AG04449 (cell line): ENCODE measurements around the gene CTDSPL.
A peak's percentile ranks its signal among the peaks of the same experiment; 100 is the strongest.

ENCODE experiments used
- CTCF ChIA-PET: fragments of 350-600 bp; formaldehyde crosslinking; extraction: SDS; loops from one replicate; lab custom pipeline; 2021; ENCODE audit warnings: antibody characterized with exemption; lab: Yijun Ruan, JAX
- POLR2A ChIA-PET: fragments of 400-600, 350-600 bp; formaldehyde crosslinking; extraction: SDS; loops from one replicate; lab custom pipeline; 2020; ENCODE audit warnings: antibody characterized with exemption, inconsistent platforms; lab: Yijun Ruan, JAX
- DNase-seq: peaks from one replicate; pipeline ENCODE4 v3.0.0-alpha.2; 2010; ENCODE audit warnings: low read depth, low spot score
- H3K4me3 ChIP-seq: 2 replicates; pipeline ENCODE4 v1.5.1; 2011; ENCODE audit warnings: low read depth, mild to moderate bottlenecking, control low read depth, low read length
- TF ChIP-seq, protein P1 (sequence below): IDR thresholded peaks from one replicate; pipeline ENCODE4 v1.5.1; 2011; ENCODE audit warnings: mild to moderate bottlenecking, moderate library complexity, low read length, control low read depth, inconsistent platforms; ENCODE audit not compliant: insufficient read depth; ENCODE audit errors: missing control alignments

The CTDSPL gene

DNA sequence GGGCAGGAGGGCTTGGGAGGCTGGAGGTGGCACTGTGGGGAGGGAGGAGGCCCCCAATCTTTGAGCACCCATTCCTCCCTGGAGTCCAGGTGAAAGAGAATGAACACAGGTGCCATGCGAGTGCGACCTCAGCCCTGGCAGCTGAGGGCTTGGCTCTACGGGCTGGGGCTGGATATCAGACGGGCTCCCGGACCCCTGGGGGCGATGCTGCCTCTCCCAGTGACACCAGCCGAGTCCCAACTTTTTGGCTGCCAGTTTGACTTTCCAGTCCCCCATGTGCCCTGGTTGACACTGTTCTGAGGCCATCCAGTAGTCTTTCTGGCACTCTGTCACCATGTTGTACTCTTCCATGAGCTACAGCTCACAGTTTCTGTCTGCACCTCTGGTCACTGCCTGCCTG, 130.1 kb downstream of the CTDSPL start:
- TF ChIP-seq, protein P1, sequence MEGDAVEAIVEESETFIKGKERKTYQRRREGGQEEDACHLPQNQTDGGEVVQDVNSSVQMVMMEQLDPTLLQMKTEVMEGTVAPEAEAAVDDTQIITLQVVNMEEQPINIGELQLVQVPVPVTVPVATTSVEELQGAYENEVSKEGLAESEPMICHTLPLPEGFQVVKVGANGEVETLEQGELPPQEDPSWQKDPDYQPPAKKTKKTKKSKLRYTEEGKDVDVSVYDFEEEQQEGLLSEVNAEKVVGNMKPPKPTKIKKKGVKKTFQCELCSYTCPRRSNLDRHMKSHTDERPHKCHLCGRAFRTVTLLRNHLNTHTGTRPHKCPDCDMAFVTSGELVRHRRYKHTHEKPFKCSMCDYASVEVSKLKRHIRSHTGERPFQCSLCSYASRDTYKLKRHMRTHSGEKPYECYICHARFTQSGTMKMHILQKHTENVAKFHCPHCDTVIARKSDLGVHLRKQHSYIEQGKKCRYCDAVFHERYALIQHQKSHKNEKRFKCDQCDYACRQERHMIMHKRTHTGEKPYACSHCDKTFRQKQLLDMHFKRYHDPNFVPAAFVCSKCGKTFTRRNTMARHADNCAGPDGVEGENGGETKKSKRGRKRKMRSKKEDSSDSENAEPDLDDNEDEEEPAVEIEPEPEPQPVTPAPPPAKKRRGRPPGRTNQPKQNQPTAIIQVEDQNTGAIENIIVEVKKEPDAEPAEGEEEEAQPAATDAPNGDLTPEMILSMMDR = no peak
- ChIA-PET CTCF (interaction anchor here (1.0 kb wide), 1 partner anchor 136 kb away, joined by 5 read pairs; no protein-coding TSS in a partner anchor), POLR2A (no interaction called here)
- H3K4me3 ChIP-seq = no peak overlapping the region
- no peak for DNase-seq

DNA sequence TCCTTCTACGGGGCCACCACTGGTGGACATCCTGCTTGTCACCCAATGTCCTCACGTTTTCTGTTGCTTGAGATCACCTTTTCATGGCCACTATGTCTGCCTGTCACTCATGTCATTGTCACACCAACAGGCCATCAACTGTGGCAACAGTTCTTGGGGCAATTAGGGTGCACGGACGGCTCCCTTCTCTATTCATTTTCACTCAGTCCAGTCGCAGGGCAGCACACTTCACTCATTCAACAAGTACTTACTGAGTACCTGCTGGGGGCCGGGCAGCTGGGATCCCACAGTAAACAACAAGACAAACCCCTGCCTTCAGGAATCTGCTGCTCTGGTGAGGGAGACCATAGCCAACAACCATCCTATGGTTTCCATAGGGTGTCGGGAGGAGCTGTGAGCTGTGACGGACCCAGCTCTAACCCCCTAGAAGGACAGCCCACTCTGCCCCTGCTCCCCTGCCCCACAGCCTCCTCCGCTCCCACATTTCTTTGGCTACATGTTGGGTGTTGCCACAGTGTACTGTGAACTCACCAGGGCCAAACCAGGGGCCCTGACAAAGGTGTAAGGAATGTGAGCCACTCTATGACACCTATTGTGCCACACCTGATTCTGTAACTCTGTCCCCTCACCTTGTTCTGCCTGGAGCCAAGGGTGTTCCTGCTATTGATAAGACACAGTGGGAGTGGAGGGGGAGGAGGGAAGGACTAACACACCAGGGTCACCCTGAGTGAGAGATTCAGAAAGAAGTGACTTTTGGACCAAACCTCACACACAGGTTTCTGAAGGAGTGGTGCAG, 130.8 kb downstream of the CTDSPL start:
- no peak overlapping the region for H3K4me3 ChIP-seq
- ChIA-PET CTCF (interaction anchor here (1.0 kb wide), 1 partner anchor 137 kb away, joined by 5 read pairs; no protein-coding TSS in a partner anchor), POLR2A (no interaction called here)
- DNase-seq = no peak
- TF ChIP-seq, protein P1 = no peak

DNA sequence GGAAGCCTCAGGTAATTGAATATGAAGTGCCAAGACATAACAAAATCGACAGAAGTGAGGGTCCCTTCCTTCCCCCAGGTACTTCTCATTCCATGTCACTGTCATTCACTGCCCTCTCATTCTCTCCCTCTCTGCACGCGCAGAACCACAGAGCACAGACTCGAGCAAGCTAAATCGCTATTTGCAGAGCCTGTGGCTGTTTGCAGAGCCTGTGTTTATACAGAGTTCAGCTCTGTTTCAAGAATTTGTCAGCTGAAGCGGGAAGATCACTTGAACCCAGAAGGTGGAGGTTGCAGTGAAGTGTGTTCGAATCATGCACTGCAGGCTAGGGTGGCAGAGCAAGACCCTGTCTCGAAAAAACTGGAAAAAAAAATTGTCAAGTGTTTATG, 131.4 kb downstream of the CTDSPL start:
- H3K4me3 ChIP-seq = no peak overlapping the region

DNA sequence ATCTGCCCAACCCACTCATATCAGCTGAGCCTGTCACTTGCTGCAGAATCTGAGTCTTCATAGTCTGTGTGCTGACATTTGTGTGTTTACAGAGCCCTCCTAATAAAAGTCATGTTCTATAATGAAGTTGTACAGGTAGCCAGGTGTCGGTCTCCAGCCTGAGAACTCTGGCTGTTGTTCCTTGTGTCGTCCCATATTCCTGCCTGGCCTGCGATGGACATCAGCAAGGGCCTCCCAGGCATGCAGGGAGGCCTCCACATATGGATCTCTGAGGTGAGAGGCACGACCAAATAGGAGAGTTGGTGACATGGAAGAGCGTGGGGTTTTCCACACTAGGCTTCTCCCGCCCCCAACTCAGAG, 131.8 kb downstream of the CTDSPL start:
- ChIA-PET CTCF (no interaction called here), POLR2A (no interaction called here)
- H3K4me3 ChIP-seq = peak overlapping the region; percentile 72

More for the DNA sequence above, 131.4 kb downstream of the CTDSPL start:
- no peak for DNase-seq
- ChIA-PET CTCF (no interaction called here), POLR2A (no interaction called here)
- TF ChIP-seq, protein P1 = no peak

DNA sequence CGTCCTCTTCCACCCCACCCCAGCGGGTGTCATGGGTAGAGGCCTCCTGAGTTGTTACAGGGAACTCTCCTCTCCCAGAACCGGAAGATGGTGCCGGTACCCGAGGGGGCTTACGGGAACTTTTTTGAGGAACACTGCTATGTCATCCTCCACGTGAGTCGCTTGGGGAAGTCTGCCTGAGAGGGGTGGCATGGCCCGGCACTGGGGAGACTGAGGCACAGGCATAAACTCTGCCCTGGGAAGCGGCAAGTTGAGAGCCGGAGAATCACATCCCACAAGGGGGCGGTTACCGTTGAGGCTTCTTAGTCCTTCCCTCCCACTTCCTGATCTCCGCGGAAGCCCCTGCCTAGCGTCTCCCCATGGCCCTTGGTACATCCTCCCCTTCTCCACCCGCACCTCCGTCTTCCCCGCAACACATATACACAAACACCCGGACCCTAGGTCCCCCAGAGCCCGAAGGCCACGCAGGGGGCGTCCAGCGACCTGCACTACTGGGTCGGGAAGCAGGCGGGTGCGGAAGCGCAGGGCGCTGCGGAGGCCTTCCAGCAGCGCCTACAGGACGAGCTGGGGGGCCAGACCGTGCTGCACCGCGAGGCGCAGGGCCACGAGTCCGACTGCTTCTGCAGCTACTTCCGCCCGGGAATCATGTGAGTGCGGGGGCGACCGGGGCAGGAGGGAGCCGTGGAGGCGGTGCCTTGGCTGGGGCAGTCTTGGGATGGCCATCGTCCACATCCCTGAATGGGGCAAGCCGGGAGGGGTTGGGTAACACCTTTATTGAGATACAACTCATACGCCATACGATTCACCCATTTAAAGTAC, 132.3 kb downstream of the CTDSPL start:
- no peak for DNase-seq
- CTCF ChIA-PET = interaction anchor here (1.0 kb wide), 1 partner anchor 137 kb away, joined by 3 read pairs; no protein-coding TSS in a partner anchor
- TF ChIP-seq, protein P1 = no peak
- POLR2A ChIA-PET = no interaction called here
- H3K4me3 ChIP-seq = peak overlapping the region; percentile 72

More for the DNA sequence above, 131.8 kb downstream of the CTDSPL start:
- no peak for DNase-seq
- TF ChIP-seq, protein P1 = no peak

DNA sequence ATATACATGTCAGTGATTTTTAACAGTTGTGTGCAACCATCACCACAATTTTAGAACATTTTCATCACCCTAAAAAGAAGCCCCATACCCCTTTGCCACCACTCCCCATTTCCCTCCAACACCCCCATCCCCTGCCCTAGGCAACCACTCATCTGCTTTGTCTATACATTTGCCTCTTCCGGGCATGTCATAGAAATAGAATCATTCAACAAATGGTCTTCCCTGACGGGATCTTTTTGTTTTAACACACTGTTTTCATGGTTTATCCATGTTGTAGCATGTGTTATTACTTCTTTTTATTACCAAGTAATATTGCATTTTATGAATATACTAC, 132.9 kb downstream of the CTDSPL start:
- TF ChIP-seq, protein P1 = no peak
- H3K4me3 ChIP-seq = peak overlapping the region; percentile 72
- no peak for DNase-seq
- ChIA-PET CTCF (interaction anchor here (1.0 kb wide), 1 partner anchor 138 kb away, joined by 3 read pairs; no protein-coding TSS in a partner anchor), POLR2A (no interaction called here)
